ENCODE results near the gene CNTNAP2.

DNA sequence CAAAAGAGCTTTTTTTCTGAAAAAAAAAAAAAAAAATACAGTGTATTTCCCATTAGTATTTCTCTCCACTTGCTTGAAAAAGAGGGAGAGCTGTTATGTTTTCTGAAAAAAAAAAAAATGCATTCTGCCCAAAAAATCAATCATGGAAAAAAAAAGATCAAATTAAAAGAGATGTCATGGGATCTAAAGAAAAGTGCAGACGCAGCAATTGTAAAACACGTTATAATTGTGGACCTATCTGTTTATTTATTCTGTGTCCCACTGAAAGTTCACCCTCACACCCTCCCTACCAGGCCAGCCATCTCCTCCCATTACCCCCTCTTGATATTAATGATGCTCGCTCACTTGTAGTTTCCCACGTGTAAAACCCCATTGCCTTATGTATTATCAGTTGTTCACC is 1800.0 kb downstream of the CNTNAP2 start:
- TF ChIP-seq, protein P1, sequence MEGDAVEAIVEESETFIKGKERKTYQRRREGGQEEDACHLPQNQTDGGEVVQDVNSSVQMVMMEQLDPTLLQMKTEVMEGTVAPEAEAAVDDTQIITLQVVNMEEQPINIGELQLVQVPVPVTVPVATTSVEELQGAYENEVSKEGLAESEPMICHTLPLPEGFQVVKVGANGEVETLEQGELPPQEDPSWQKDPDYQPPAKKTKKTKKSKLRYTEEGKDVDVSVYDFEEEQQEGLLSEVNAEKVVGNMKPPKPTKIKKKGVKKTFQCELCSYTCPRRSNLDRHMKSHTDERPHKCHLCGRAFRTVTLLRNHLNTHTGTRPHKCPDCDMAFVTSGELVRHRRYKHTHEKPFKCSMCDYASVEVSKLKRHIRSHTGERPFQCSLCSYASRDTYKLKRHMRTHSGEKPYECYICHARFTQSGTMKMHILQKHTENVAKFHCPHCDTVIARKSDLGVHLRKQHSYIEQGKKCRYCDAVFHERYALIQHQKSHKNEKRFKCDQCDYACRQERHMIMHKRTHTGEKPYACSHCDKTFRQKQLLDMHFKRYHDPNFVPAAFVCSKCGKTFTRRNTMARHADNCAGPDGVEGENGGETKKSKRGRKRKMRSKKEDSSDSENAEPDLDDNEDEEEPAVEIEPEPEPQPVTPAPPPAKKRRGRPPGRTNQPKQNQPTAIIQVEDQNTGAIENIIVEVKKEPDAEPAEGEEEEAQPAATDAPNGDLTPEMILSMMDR (IDR thresholded peaks at IDR 0.05), result no peak
- TF ChIP-seq POLR2A (IDR thresholded peaks at IDR 0.05), result no peak

Data from heart left ventricle (tissue), 13 donors.